Measurements from ENCODE around the gene ODF4. TPM values are rescaled to one million over a fixed set of nuclear protein-coding genes. Genes with fewer than 3 reads are reported as not detected.

ODF4 gene
- total and polyA plus RNA-seq, 10 of the 15 experiments (the other 5 are each of a cell fraction or from before 2014, with no cell fraction given): not detected

DNA sequence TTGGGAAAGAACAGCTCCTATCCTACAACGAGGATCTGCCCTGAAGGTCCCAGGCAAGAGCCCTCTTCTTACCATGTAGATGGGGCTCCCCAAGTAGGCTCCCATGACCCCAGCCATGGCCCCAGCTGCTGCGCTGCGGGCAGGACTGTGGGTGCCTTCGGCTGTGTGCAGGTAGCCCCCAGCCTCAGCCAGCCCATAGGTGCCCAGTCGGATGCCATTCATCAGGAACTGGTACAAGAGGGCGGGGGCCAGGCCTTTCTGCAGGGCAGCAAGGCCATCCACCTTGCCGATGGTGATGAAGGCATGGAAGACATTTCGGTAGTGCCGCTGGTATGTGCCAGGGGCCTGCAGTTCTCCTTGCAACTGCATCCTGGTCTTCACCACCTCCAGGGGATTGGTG lies 45.3 kb upstream of the ODF4 start:
- WGBS (ENCODE audit: insufficient coverage, insufficient replicate concordance, low lambda C conversion rate, missing lambda C conversion rate): 85% methylated on average over 9 of the region's 9 CpGs
- no peak overlapping the region for H2AFZ ChIP-seq (ENCODE audit: control insufficient read depth, low read depth, low read length)
- H3K9ac ChIP-seq (ENCODE audit: control insufficient read depth, insufficient read depth, low read length): no peak overlapping the region; the same call in 1 of the 2 replicates
- ChIA-PET RAD21 (ENCODE audit: unreplicated experiment) (interaction anchor here (1.4 to 2.9 kb wide), 5 partner anchors 46 to 156 kb away, joined by 3 to 26 read pairs (median 16); partner anchors contain the start of genes CTC1 and PFAS), SMC1A (ENCODE audit: uncharacterized antibody, unreplicated experiment) (interaction anchor here (0.8 to 3.8 kb wide), 10 partner anchors 45 to 704 kb away, joined by 3 to 40 read pairs (median 4); partner anchors contain the start of genes AURKB, CTC1, PFAS and TMEM107), CTCF (interaction anchor here (1.0 to 3.0 kb wide), 8 partner anchors 45 to 234 kb away, joined by 3 to 23 read pairs (median 5); partner anchors contain the start of genes CTC1 and PFAS), POLR2A (interaction anchor here (1.3 to 2.5 kb wide), 7 partner anchors 8 to 459 kb away, joined by 3 to 31 read pairs (median 6); partner anchors contain the start of genes AURKB, CTC1 and PFAS)
- ATAC-seq (no peak), DNase-seq (ENCODE audit: low read depth, low spot score) (no peak), FAIRE-seq (no peak)
- H3K79me2 ChIP-seq (ENCODE audit: control insufficient read depth, insufficient read depth, low read length): peaks cover 2% of the 10 kb centered on the region
- no TSS peak for BruUV-seq (replicated peaks)
- intact Hi-C loops (cut with micrococcal nuclease; ENCODE audit: unreplicated experiment) (no loop called here), in situ Hi-C loops (cut with MboI) (no loop called here)
- H3K4me2 ChIP-seq (ENCODE audit: control insufficient read depth, insufficient read depth): peak overlapping the region; percentile 75
- H3K9me3 ChIP-seq (replicated peaks; ENCODE audit: control insufficient read depth, insufficient read depth, low read length): no peaks in the 10 kb centered on the region
- H3K27me3 ChIP-seq (replicated peaks in 1 of 2; ENCODE audit: control insufficient read depth in 2 of 2, insufficient read depth in 2 of 2, low read length in 1 of 2): no peaks in the 10 kb centered on the region
- H3K4me3 ChIP-seq: peak overlapping the region; percentile 62; the same call in 1 of the 2 replicates
- peaks cover 26% of the 10 kb centered on the region for H3K4me1 ChIP-seq (ENCODE audit: control insufficient read depth, insufficient read depth, low read length)
- no peaks in the 10 kb centered on the region for H4K20me1 ChIP-seq (ENCODE audit: control insufficient read depth, insufficient read depth)
- no peak overlapping the region for H3K27ac ChIP-seq (ENCODE audit: control insufficient read depth, insufficient read depth)
- no peaks in the 10 kb centered on the region for H3K36me3 ChIP-seq (ENCODE audit: control insufficient read depth in 2 of 2, insufficient read depth in 2 of 2, low read length in 1 of 2)
- TF ChIP-seq BCLAF1 (IDR thresholded peaks at IDR 0.05) (no peak), ZSCAN29 (IDR thresholded peaks at IDR 0.05) (no peak), NFYA (IDR thresholded peaks at IDR 0.05; ENCODE audit: borderline replicate concordance, low read depth, low read length) (no peak), KAT2A (conservative IDR thresholded peaks at IDR 0.05; ENCODE audit: control insufficient read depth, low read depth, low read length) (no peak), ZNF384 (IDR thresholded peaks at IDR 0.05; ENCODE audit: borderline replicate concordance, low read depth, low read length) (no peak), RAD21 (IDR thresholded peaks at IDR 0.05; ENCODE audit: insufficient read depth, low read depth, low read length) (no peak), TBL1XR1 (IDR thresholded peaks at IDR 0.05; ENCODE audit: low read depth, low read length) (no peak), RELA (IDR thresholded peaks at IDR 0.05; ENCODE audit: borderline replicate concordance, partially characterized antibody) (no peak), CBFB (IDR thresholded peaks at IDR 0.05; ENCODE audit: low read depth) (no peak), SPI1 (IDR thresholded peaks at IDR 0.05; ENCODE audit: borderline replicate concordance, insufficient read depth, low read depth, low read length) (no peak), NR2C1 (IDR thresholded peaks at IDR 0.05) (no peak), POLR2AphosphoS5 (IDR thresholded peaks at IDR 0.05; ENCODE audit: low read length) (no peak)
- TF ChIP-seq, protein P1, sequence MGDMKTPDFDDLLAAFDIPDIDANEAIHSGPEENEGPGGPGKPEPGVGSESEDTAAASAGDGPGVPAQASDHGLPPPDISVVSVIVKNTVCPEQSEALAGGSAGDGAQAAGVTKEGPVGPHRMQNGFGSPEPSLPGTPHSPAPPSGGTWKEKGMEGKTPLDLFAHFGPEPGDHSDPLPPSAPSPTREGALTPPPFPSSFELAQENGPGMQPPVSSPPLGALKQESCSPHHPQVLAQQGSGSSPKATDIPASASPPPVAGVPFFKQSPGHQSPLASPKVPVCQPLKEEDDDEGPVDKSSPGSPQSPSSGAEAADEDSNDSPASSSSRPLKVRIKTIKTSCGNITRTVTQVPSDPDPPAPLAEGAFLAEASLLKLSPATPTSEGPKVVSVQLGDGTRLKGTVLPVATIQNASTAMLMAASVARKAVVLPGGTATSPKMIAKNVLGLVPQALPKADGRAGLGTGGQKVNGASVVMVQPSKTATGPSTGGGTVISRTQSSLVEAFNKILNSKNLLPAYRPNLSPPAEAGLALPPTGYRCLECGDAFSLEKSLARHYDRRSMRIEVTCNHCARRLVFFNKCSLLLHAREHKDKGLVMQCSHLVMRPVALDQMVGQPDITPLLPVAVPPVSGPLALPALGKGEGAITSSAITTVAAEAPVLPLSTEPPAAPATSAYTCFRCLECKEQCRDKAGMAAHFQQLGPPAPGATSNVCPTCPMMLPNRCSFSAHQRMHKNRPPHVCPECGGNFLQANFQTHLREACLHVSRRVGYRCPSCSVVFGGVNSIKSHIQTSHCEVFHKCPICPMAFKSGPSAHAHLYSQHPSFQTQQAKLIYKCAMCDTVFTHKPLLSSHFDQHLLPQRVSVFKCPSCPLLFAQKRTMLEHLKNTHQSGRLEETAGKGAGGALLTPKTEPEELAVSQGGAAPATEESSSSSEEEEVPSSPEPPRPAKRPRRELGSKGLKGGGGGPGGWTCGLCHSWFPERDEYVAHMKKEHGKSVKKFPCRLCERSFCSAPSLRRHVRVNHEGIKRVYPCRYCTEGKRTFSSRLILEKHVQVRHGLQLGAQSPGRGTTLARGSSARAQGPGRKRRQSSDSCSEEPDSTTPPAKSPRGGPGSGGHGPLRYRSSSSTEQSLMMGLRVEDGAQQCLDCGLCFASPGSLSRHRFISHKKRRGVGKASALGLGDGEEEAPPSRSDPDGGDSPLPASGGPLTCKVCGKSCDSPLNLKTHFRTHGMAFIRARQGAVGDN (IDR thresholded peaks at IDR 0.05): no peak
